ENCODE results near the gene GABRP. TPM values are rescaled to one million over a fixed set of nuclear protein-coding genes. Genes with fewer than 3 reads are reported as not detected.

GABRP gene
- total and polyA plus RNA-seq, 7 experiments from 2014 or later = not detected

DNA sequence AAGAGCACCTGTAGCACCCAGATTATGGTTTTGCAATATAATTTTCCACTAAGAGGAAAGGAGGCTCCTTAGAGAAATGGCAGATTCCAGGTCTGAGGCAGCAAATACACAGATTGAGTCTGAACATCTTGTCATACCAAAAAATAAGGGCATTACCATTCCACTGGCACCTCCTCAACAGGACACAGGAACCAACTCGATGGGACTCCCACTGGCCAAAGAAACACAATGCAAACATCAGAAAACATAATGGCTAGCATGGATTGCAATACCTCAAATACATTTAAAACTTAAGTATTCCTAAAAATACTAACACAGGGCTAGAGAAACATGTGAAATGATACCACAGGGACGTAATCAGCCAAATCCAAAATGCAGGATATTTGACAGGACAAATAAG lies 65.8 kb downstream of the GABRP start:
- no peak for ATAC-seq
- Mint-ChIP-seq H3K4me3 (no peak overlapping the region), H3K4me1 (no peaks in the 10 kb centered on the region), H3K27me3 (peaks cover 2 to 24% (median 9%) of the 10 kb centered on the region in 5 donors), H3K9me3 (peaks cover 0 to 6% (median 0%) of the 10 kb centered on the region in 11 donors), H3K36me3 (no peaks in the 10 kb centered on the region), H3K27ac (no peak overlapping the region)
- no peak overlapping the region for H3K4me3 ChIP-seq (ENCODE audit: low read length)
- no peaks in the 10 kb centered on the region for H3K9me3 ChIP-seq (ENCODE audit: control insufficient read depth in 2 of 3, low read length in 3 of 3)
- peaks cover 0 to 3% of the 10 kb centered on the region in 2 donors for H3K27me3 ChIP-seq (ENCODE audit: control insufficient read depth in 2 of 2, insufficient read depth in 2 of 2, low read length in 2 of 2)
- intact Hi-C loops (cut with micrococcal nuclease) = no loop called here
- POLR2A ChIA-PET = no interaction called here
- H3K4me1 ChIP-seq (ENCODE audit: control insufficient read depth in 2 of 2, insufficient read depth in 2 of 2, low read length in 2 of 2) = no peaks in the 10 kb centered on the region
- no peaks in the 10 kb centered on the region for H3K36me3 ChIP-seq (ENCODE audit: control insufficient read depth in 2 of 3, insufficient read depth in 3 of 3, low read length in 3 of 3)
- no peak overlapping the region for H3K27ac ChIP-seq (ENCODE audit: low read depth, low read length)
- no peak for DNase-seq
- CTCF ChIA-PET = no interaction called here

DNA sequence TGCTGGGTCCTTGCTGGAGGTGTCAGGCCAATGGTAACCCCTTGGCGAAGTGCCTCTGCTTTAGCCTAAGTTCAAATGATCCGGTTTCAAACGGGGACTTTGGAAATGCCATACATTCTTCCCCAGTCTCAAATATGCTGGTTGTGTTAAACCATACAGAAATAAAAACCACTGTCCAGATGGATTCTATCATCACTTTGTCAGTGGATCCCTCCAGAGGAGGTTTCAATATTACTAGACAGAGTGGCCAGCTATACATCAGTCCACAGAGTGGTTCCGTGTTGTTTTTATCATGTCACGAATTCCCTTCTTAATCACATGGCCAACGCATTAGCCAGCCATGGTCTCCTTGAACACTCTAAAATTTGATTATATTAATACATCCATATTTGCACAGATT lies 71.0 kb downstream of the GABRP start:
- CTCF ChIA-PET = interaction anchor here (0.6 to 0.7 kb wide), 2 partner anchors 138 to 947 kb away, joined by 3 to 6 read pairs; no protein-coding TSS in a partner anchor
- intact Hi-C loops (cut with micrococcal nuclease) = no loop called here
- H3K4me1 ChIP-seq (ENCODE audit: control insufficient read depth in 2 of 2, insufficient read depth in 2 of 2, low read length in 2 of 2) = no peaks in the 10 kb centered on the region
- peaks cover 0 to 9% (median 9%) of the 10 kb centered on the region in 5 donors for H3K36me3 Mint-ChIP-seq
- peaks cover 5 to 19% (median 11%) of the 10 kb centered on the region in 11 donors for H3K9me3 Mint-ChIP-seq
- no peak for ATAC-seq
- no peak overlapping the region for H3K27ac ChIP-seq (ENCODE audit: low read depth, low read length)
- no peaks in the 10 kb centered on the region for H3K36me3 ChIP-seq (ENCODE audit: control insufficient read depth in 2 of 3, insufficient read depth in 3 of 3, low read length in 3 of 3)
- no peak overlapping the region for H3K4me3 Mint-ChIP-seq
- no peak overlapping the region for H3K27ac Mint-ChIP-seq
- peaks cover 2 to 29% (median 17%) of the 10 kb centered on the region in 5 donors for H3K27me3 Mint-ChIP-seq
- POLR2A ChIA-PET = no interaction called here
- H3K4me3 ChIP-seq (ENCODE audit: low read length) = no peak overlapping the region
- H3K27me3 ChIP-seq (ENCODE audit: control insufficient read depth in 2 of 2, insufficient read depth in 2 of 2, low read length in 2 of 2) = peaks cover 0 to 3% of the 10 kb centered on the region in 2 donors
- peaks cover 0 to 4% (median 0%) of the 10 kb centered on the region in 3 experiments for H3K9me3 ChIP-seq (ENCODE audit: control insufficient read depth in 2 of 3, low read length in 3 of 3)
- DNase-seq = no peak
- no peaks in the 10 kb centered on the region for H3K4me1 Mint-ChIP-seq

DNA sequence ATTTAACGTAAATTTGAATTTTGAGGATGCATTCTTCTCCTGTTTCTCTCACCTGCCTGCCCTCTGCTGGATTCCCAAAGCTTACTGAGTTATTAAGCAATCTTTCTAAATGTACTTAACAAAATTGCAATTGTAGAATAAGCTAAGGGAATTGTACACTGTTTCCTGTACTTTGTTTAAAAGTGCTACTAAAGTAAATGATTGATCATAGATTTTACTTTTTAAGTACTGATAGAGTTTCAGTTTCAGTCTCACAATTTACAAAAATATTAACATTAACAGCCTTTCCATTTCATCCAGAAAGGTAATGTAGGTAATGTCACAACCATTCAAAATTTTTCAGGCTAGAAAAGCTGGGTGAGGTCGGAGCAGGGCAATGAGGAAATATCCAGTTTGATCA lies 73.5 kb downstream of the GABRP start:
- Histone ChIP-seq H3K9me3 (ENCODE audit: control insufficient read depth in 2 of 3, low read length in 3 of 3) (peaks cover 0 to 22% (median 0%) of the 10 kb centered on the region in 3 experiments), H3K36me3 (ENCODE audit: control insufficient read depth in 2 of 3, insufficient read depth in 3 of 3, low read length in 3 of 3) (no peaks in the 10 kb centered on the region), H3K27me3 (ENCODE audit: control insufficient read depth in 2 of 2, insufficient read depth in 2 of 2, low read length in 2 of 2) (peaks cover 0 to under 1% of the 10 kb centered on the region in 2 donors), H3K4me1 (ENCODE audit: control insufficient read depth in 2 of 2, insufficient read depth in 2 of 2, low read length in 2 of 2) (no peaks in the 10 kb centered on the region), H3K27ac (ENCODE audit: low read depth, low read length) (no peak overlapping the region), H3K4me3 (ENCODE audit: low read length) (no peak overlapping the region)
- peaks cover 12 to 23% (median 18%) of the 10 kb centered on the region in 5 donors for H3K36me3 Mint-ChIP-seq
- H3K4me1 Mint-ChIP-seq = peaks cover 2 to 13% (median 10%) of the 10 kb centered on the region in 7 donors
- peaks cover 14 to 43% (median 28%) of the 10 kb centered on the region in 5 donors for H3K27me3 Mint-ChIP-seq
- POLR2A ChIA-PET = no interaction called here
- intact Hi-C loops (cut with micrococcal nuclease) = no loop called here
- H3K27ac Mint-ChIP-seq = no peak overlapping the region
- CTCF ChIA-PET = no interaction called here
- H3K9me3 Mint-ChIP-seq = peaks cover 12 to 38% (median 25%) of the 10 kb centered on the region in 11 donors
- no peak for ATAC-seq
- no peak overlapping the region for H3K4me3 Mint-ChIP-seq
- DNase-seq = no peak

DNA sequence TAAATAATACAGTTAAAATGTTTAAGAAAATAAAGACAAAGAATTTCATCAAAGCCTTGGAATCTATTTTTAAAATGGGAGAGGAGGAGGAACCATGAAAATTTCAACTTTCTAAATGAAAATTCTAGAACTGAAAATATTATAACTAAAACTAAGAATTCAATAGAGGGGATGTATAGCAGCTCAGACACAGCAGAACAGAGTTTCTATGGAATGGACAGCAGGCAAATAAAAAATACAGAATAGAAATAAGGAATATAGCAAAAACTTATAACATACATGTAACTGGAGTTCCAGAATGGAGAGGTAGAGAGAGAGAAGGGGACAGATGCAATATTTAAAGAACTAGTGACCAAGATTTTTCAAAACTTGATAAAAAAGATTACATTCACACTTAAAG lies 76.9 kb downstream of the GABRP start:
- Histone ChIP-seq H3K4me1 (ENCODE audit: control insufficient read depth in 2 of 2, insufficient read depth in 2 of 2, low read length in 2 of 2) (no peaks in the 10 kb centered on the region), H3K27ac (ENCODE audit: low read depth, low read length) (no peak overlapping the region), H3K9me3 (ENCODE audit: control insufficient read depth in 2 of 3, low read length in 3 of 3) (peaks cover 0 to 22% (median 0%) of the 10 kb centered on the region in 3 experiments), H3K4me3 (ENCODE audit: low read length) (no peak overlapping the region), H3K36me3 (ENCODE audit: control insufficient read depth in 2 of 3, insufficient read depth in 3 of 3, low read length in 3 of 3) (no peaks in the 10 kb centered on the region), H3K27me3 (ENCODE audit: control insufficient read depth in 2 of 2, insufficient read depth in 2 of 2, low read length in 2 of 2) (peaks cover 0 to 5% of the 10 kb centered on the region in 2 donors)
- peaks cover 2 to 17% (median 10%) of the 10 kb centered on the region in 7 donors for H3K4me1 Mint-ChIP-seq
- peaks cover 15 to 32% (median 28%) of the 10 kb centered on the region in 5 donors for H3K36me3 Mint-ChIP-seq
- peaks cover 30 to 65% (median 50%) of the 10 kb centered on the region in 5 donors for H3K27me3 Mint-ChIP-seq
- H3K27ac Mint-ChIP-seq = no peak overlapping the region
- DNase-seq (no peak), ATAC-seq (no peak)
- peaks cover 12 to 62% (median 29%) of the 10 kb centered on the region in 11 donors for H3K9me3 Mint-ChIP-seq
- H3K4me3 Mint-ChIP-seq = peak overlapping the region in 6 of 10 donors; percentile 4 to 56 (median 38)
- CTCF ChIA-PET = no interaction called here
- POLR2A ChIA-PET = no interaction called here
- intact Hi-C loops (cut with micrococcal nuclease) = no loop called here

DNA sequence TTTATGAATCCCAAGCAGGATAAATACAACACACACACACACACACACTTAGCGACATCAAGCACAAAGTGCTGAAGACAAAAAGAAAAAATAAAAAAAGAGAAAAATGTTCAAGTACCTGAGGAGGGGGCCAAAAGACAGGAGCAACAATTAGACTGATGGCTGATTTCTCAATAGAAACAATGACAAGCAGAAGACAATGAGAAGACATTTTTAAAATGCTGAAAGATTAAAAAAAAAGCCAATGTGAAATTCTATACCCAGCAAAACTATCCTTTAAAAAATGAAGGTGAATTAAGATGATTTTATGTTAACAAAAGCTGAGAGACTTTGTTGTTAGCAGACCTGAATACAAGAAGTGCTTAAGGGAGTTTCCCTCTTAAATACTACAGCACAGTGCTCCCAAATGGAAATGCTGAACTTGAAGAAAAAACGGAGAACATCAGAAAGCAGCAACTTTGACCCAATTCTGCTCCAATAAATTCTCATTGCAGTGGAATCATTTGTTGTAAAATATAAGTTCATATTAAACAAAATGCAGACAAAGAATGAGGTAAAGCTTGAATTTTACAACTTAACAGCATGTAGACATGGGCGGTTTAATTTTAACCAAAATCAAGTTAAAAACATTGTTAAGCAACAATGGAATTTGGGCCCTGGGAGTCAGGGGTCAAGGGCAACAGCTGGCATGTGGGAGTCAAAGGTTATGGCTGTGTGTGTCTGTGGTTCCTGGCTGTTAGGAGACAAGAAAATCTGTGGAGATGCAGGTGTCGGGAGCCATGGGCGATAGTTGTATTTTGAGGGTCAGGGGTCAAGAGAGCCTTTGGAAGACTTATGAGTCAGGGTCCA lies 77.5 kb downstream of the GABRP start:
- H3K27ac ChIP-seq (ENCODE audit: low read depth, low read length) = no peak overlapping the region
- Mint-ChIP-seq H3K4me1 (peaks cover 2 to 17% (median 10%) of the 10 kb centered on the region in 7 donors), H3K27ac (peak overlapping the region in 1 of 9 donors; percentile 28), H3K4me3 (peak overlapping the region in 8 of 10 donors; percentile 4 to 79 (median 50)), H3K36me3 (peaks cover 15 to 32% (median 28%) of the 10 kb centered on the region in 5 donors), H3K9me3 (peaks cover 12 to 65% (median 29%) of the 10 kb centered on the region in 11 donors), H3K27me3 (peaks cover 30 to 65% (median 50%) of the 10 kb centered on the region in 5 donors)
- DNase-seq = no peak
- intact Hi-C loops (cut with micrococcal nuclease) = no loop called here
- H3K4me1 ChIP-seq (ENCODE audit: control insufficient read depth in 2 of 2, insufficient read depth in 2 of 2, low read length in 2 of 2) = no peaks in the 10 kb centered on the region
- peaks cover 0 to 22% (median 0%) of the 10 kb centered on the region in 3 experiments for H3K9me3 ChIP-seq (ENCODE audit: control insufficient read depth in 2 of 3, low read length in 3 of 3)
- H3K4me3 ChIP-seq (ENCODE audit: low read length) = no peak overlapping the region
- peaks cover 0 to 5% of the 10 kb centered on the region in 2 donors for H3K27me3 ChIP-seq (ENCODE audit: control insufficient read depth in 2 of 2, insufficient read depth in 2 of 2, low read length in 2 of 2)
- no peak for ATAC-seq
- no peaks in the 10 kb centered on the region for H3K36me3 ChIP-seq (ENCODE audit: control insufficient read depth in 2 of 3, insufficient read depth in 3 of 3, low read length in 3 of 3)
- ChIA-PET POLR2A (no interaction called here), CTCF (no interaction called here)

DNA sequence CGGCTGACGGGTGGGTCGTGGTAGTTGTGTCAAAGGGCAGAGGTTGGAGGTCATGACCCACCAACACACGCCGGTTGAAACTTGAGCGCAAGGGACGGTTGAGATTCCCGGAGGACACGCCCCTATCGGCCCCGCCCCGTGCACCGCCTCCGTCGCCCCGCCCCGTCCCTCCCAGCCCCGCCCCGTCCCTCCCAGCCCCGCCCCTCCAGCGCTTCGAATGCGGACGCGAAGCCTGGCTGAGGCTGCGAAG lies 78.1 kb downstream of the GABRP start:
- Mint-ChIP-seq H3K36me3 (peaks cover 15 to 32% (median 28%) of the 10 kb centered on the region in 5 donors), H3K4me1 (peaks cover 2 to 17% (median 10%) of the 10 kb centered on the region in 7 donors), H3K4me3 (peak overlapping the region in 6 of 10 donors; percentile 23 to 79 (median 50)), H3K27ac (no peak overlapping the region), H3K9me3 (peaks cover 12 to 66% (median 29%) of the 10 kb centered on the region in 11 donors), H3K27me3 (peaks cover 30 to 67% (median 50%) of the 10 kb centered on the region in 5 donors)
- H3K9me3 ChIP-seq (ENCODE audit: control insufficient read depth in 2 of 3, low read length in 3 of 3) = peaks cover 0 to 22% (median 0%) of the 10 kb centered on the region in 3 experiments
- DNase-seq (no peak), ATAC-seq (no peak)
- H3K27me3 ChIP-seq (ENCODE audit: control insufficient read depth in 2 of 2, insufficient read depth in 2 of 2, low read length in 2 of 2) = peaks cover 0 to 5% of the 10 kb centered on the region in 2 donors
- ChIA-PET CTCF (no interaction called here), POLR2A (no interaction called here)
- no peaks in the 10 kb centered on the region for H3K36me3 ChIP-seq (ENCODE audit: control insufficient read depth in 2 of 3, insufficient read depth in 3 of 3, low read length in 3 of 3)
- intact Hi-C loops (cut with micrococcal nuclease) = no loop called here
- no peak overlapping the region for H3K27ac ChIP-seq (ENCODE audit: low read depth, low read length)
- H3K4me1 ChIP-seq (ENCODE audit: control insufficient read depth in 2 of 2, insufficient read depth in 2 of 2, low read length in 2 of 2) = no peaks in the 10 kb centered on the region
- no peak overlapping the region for H3K4me3 ChIP-seq (ENCODE audit: low read length)

All from naive thymus-derived CD4-positive, alpha-beta T cell (primary cell).